ENCODE data around the gene TMEM168.

Gene TMEM168

GRCh38 chr7:112791465-112792168 is 1.4 kb upstream of the TMEM168 start:
- no peak for DNase-seq (ENCODE audit: low read depth)
- TF ChIP-seq, protein P1, sequence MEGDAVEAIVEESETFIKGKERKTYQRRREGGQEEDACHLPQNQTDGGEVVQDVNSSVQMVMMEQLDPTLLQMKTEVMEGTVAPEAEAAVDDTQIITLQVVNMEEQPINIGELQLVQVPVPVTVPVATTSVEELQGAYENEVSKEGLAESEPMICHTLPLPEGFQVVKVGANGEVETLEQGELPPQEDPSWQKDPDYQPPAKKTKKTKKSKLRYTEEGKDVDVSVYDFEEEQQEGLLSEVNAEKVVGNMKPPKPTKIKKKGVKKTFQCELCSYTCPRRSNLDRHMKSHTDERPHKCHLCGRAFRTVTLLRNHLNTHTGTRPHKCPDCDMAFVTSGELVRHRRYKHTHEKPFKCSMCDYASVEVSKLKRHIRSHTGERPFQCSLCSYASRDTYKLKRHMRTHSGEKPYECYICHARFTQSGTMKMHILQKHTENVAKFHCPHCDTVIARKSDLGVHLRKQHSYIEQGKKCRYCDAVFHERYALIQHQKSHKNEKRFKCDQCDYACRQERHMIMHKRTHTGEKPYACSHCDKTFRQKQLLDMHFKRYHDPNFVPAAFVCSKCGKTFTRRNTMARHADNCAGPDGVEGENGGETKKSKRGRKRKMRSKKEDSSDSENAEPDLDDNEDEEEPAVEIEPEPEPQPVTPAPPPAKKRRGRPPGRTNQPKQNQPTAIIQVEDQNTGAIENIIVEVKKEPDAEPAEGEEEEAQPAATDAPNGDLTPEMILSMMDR (IDR thresholded peaks at IDR 0.05; ENCODE audit: low read length, missing control alignments): no peak
- H3K4me3 ChIP-seq (replicated peaks; ENCODE audit: low read depth, low read length): no peak overlapping the region

DNA sequence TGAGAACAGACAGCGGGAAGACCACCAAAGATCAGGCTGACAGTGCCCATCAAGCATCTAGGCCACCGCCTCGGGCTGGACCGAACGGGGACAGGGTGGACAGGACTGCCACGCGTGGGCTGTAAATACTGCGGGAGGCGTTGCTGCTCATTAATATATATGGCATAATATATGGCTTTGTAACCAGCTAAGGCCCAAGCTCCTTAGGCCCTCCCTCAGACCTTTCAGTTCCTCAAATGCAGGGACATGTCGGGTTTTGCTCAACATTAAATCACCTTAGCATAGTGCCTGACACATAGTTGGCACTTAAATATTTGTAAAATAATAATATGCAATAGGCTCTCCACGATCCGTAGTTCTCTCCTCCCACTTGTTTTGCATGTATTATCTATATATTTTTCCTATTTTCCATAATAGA is 402 bp upstream of the TMEM168 start:
- DNase-seq (ENCODE audit: low read depth): no peak
- TF ChIP-seq, protein P1 (IDR thresholded peaks at IDR 0.05; ENCODE audit: low read length, missing control alignments): no peak
- peak overlapping the region; percentile 88 for H3K4me3 ChIP-seq (replicated peaks; ENCODE audit: low read depth, low read length)

- TF ChIP-seq, protein P1 (IDR thresholded peaks at IDR 0.05; ENCODE audit: low read length, missing control alignments): no peak
- peak overlapping the region; percentile 88 for H3K4me3 ChIP-seq (replicated peaks; ENCODE audit: low read depth, low read length)
- DNase-seq (ENCODE audit: low read depth): no peak
Observed at GRCh38 chr7:112789453-112789816, 758 bp downstream of the TMEM168 start.

- H3K4me3 ChIP-seq (replicated peaks; ENCODE audit: low read depth, low read length): peak overlapping the region; percentile 88
- no peak for DNase-seq (ENCODE audit: low read depth)
- TF ChIP-seq, protein P1 (IDR thresholded peaks at IDR 0.05; ENCODE audit: low read length, missing control alignments): no peak
Observed at GRCh38 chr7:112788778-112789343, 1.3 kb downstream of the TMEM168 start.

DNA sequence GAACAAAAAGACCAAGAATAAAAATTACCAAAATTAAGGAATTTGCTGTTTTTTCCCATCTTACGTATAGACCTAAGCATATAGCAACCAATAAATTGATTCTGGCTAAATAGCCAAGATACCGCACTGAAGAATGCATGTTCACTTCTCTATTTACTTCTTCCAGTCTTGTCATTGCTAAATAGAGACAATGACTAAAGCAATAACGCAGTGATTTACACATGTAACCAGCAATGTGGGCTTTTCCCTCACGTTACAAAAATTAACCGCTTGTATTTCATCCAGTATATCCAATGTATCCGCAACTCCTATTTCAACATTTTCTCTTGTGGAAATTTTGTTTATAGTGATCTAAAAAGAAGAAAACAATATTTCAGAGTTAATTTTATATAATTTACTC is 5.6 kb downstream of the TMEM168 start:
- TF ChIP-seq, protein P1 (IDR thresholded peaks at IDR 0.05; ENCODE audit: low read length, missing control alignments): no peak
- no peak overlapping the region for H3K4me3 ChIP-seq (replicated peaks; ENCODE audit: low read depth, low read length)
- DNase-seq (ENCODE audit: low read depth): no peak

DNA sequence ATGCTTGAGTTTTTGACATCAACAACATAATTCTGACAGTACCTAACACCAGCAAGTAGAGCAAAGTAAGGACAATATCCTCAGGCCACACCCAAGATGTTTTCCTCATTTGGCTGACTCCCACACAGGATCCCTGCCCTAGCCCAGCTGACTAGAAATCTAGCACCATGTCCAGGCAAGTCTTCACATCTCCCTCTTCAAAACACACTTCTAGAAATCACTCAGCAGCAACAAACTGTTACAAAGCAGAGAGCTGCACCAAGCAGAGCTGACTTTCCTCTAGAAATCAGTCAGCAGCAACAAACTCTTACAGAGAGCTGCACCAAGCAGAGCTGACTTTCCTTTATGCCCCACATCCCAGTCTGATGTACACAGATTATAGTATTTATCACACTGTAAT is 7.7 kb downstream of the TMEM168 start:
- DNase-seq (ENCODE audit: low read depth): peak; percentile 3
- H3K4me3 ChIP-seq (replicated peaks; ENCODE audit: low read depth, low read length): no peak overlapping the region
- TF ChIP-seq, protein P1 (IDR thresholded peaks at IDR 0.05; ENCODE audit: low read length, missing control alignments): no peak

- no peak for DNase-seq (ENCODE audit: low read depth)
- TF ChIP-seq, protein P1 (IDR thresholded peaks at IDR 0.05; ENCODE audit: low read length, missing control alignments): no peak
- H3K4me3 ChIP-seq (replicated peaks; ENCODE audit: low read depth, low read length): no peak overlapping the region
Observed at GRCh38 chr7:112781558-112781957, 8.6 kb downstream of the TMEM168 start.
